Activated CD8-positive, alpha-beta memory T cell treated with anti-CD3 and anti-CD28 coated beads, Interleukin-2, amount 50 U/mL, for 24 hours (primary cell): Measurements from ENCODE around the gene PPIP5K1.
"Not testable (repeated sequence)": the region's sequence is repeated elsewhere in the genome, so short reads cannot be mapped to it uniquely, and the experiment has no call there.

Source experiments
- DNase-seq: peaks from one replicate; pipeline ENCODE4 v3.0.0-alpha.2; 2020; ENCODE audit errors: extremely low read depth

Gene PPIP5K1

GRCh38 chr15:43545426-43545825, 44.6 kb downstream of the PPIP5K1 start:
- no peak for DNase-seq

- no peak for DNase-seq
Observed at GRCh38 chr15:43544266-43544665, 45.7 kb downstream of the PPIP5K1 start.

- no peak for DNase-seq
Observed at GRCh38 chr15:43541785-43542184, 48.2 kb downstream of the PPIP5K1 start.

GRCh38 chr15:43538091-43538490, 51.9 kb downstream of the PPIP5K1 start:
- DNase-seq: no peak

- DNase-seq: no peak
Observed at GRCh38 chr15:43534897-43535296, 55.1 kb downstream of the PPIP5K1 start.

- not testable (repeated sequence) for DNase-seq
Observed at GRCh38 chr15:43532826-43533225, 57.2 kb downstream of the PPIP5K1 start.

- DNase-seq: no peak
Observed at GRCh38 chr15:43531018-43531670, 58.9 kb downstream of the PPIP5K1 start.

GRCh38 chr15:43529587-43530345, 60.2 kb downstream of the PPIP5K1 start:
- DNase-seq: no peak

GRCh38 chr15:43529141-43529540, 60.9 kb downstream of the PPIP5K1 start:
- DNase-seq: no peak

- DNase-seq: no peak
Observed at GRCh38 chr15:43528542-43529007, 61.4 kb downstream of the PPIP5K1 start.

GRCh38 chr15:43527802-43528541, 62.0 kb downstream of the PPIP5K1 start:
- DNase-seq: no peak

GRCh38 chr15:43527016-43527801, 62.8 kb downstream of the PPIP5K1 start:
- no peak for DNase-seq

GRCh38 chr15:43526261-43526930, 63.6 kb downstream of the PPIP5K1 start:
- DNase-seq: no peak

- DNase-seq: no peak
Observed at GRCh38 chr15:43525131-43525530, 64.9 kb downstream of the PPIP5K1 start.

GRCh38 chr15:43524254-43524845, 65.7 kb downstream of the PPIP5K1 start:
- DNase-seq: no peak

GRCh38 chr15:43523646-43524045, 66.4 kb downstream of the PPIP5K1 start:
- no peak for DNase-seq

GRCh38 chr15:43522247-43522646, 67.8 kb downstream of the PPIP5K1 start:
- DNase-seq: no peak

- DNase-seq: no peak
Observed at GRCh38 chr15:43521419-43521818, 68.6 kb downstream of the PPIP5K1 start.

- DNase-seq: no peak
Observed at GRCh38 chr15:43520138-43520537, 69.9 kb downstream of the PPIP5K1 start.

- no peak for DNase-seq
Observed at GRCh38 chr15:43519196-43519595, 70.8 kb downstream of the PPIP5K1 start.
